ENCODE measurements around the gene NOTCH1.

Gene NOTCH1

GRCh38 chr9:136517012-136517743, 28.7 kb downstream of the NOTCH1 start:
- DNase-seq (ENCODE audit: low spot score): no peak

- no peak for DNase-seq (ENCODE audit: low spot score)
Measured at GRCh38 chr9:136516191-136516654, 29.6 kb downstream of the NOTCH1 start.

- no peak for DNase-seq (ENCODE audit: low spot score)
Measured at GRCh38 chr9:136515276-136515675, 30.6 kb downstream of the NOTCH1 start.

- DNase-seq (ENCODE audit: low spot score): no peak
Measured at GRCh38 chr9:136514022-136514714, 31.7 kb downstream of the NOTCH1 start.

- no peak for DNase-seq (ENCODE audit: low spot score)
Measured at GRCh38 chr9:136513191-136513590, 32.7 kb downstream of the NOTCH1 start.

- no peak for DNase-seq (ENCODE audit: low spot score)
Measured at GRCh38 chr9:136512651-136513071, 33.2 kb downstream of the NOTCH1 start.

- no peak for DNase-seq (ENCODE audit: low spot score)
Measured at GRCh38 chr9:136511670-136512592, 33.9 kb downstream of the NOTCH1 start.

GRCh38 chr9:136511144-136511669, 34.6 kb downstream of the NOTCH1 start:
- no peak for DNase-seq (ENCODE audit: low spot score)

GRCh38 chr9:136510561-136510960, 35.3 kb downstream of the NOTCH1 start:
- no peak for DNase-seq (ENCODE audit: low spot score)

GRCh38 chr9:136509549-136509948, 36.3 kb downstream of the NOTCH1 start:
- DNase-seq (ENCODE audit: low spot score): no peak

GRCh38 chr9:136508729-136509500, 36.9 kb downstream of the NOTCH1 start:
- DNase-seq (ENCODE audit: low spot score): no peak

GRCh38 chr9:136507992-136508375, 37.9 kb downstream of the NOTCH1 start:
- no peak for DNase-seq (ENCODE audit: low spot score)

- no peak for DNase-seq (ENCODE audit: low spot score)
Measured at GRCh38 chr9:136507221-136507991, 38.4 kb downstream of the NOTCH1 start.

GRCh38 chr9:136506425-136506824, 39.4 kb downstream of the NOTCH1 start:
- DNase-seq (ENCODE audit: low spot score): no peak

GRCh38 chr9:136505406-136506403, 40.1 kb downstream of the NOTCH1 start:
- DNase-seq (ENCODE audit: low spot score): no peak

- no peak for DNase-seq (ENCODE audit: low spot score)
Measured at GRCh38 chr9:136504512-136505348, 41.1 kb downstream of the NOTCH1 start.

GRCh38 chr9:136502940-136503550, 42.8 kb downstream of the NOTCH1 start:
- no peak for DNase-seq (ENCODE audit: low spot score)

GRCh38 chr9:136502196-136502595, 43.7 kb downstream of the NOTCH1 start:
- DNase-seq (ENCODE audit: low spot score): no peak
